Glutamatergic neuron (in vitro differentiated cells): ENCODE data around the gene FNIP2. TPM values are rescaled to one million over a fixed set of nuclear protein-coding genes. Genes with fewer than 3 reads are reported as not detected.
"Not testable (repeated sequence)": the region's sequence is repeated elsewhere in the genome, so short reads cannot be mapped to it uniquely, and the experiment has no call there.

ENCODE experiments used
- DNase-seq: peaks from one replicate; pipeline ENCODE4 v3.0.0; 2022
- H3K27ac Mint-ChIP-seq: one replicate; pipeline ENCODE4 v1.8.0; 2020; ENCODE audit warnings: mild to moderate bottlenecking, mixed read lengths, inconsistent platforms; ENCODE audit not compliant: unreplicated experiment
- H3K27me3 Mint-ChIP-seq: one replicate; pipeline ENCODE4 v1.8.0; 2020; ENCODE audit warnings: mild to moderate bottlenecking, moderate library complexity, mixed read lengths, inconsistent platforms; ENCODE audit not compliant: unreplicated experiment
- H3K36me3 Mint-ChIP-seq: one replicate; pipeline ENCODE4 v1.8.0; 2020; ENCODE audit warnings: mild to moderate bottlenecking, mixed read lengths, inconsistent platforms; ENCODE audit not compliant: unreplicated experiment
- H3K4me1 Mint-ChIP-seq: one replicate; pipeline ENCODE4 v1.8.0; 2020; ENCODE audit warnings: mild to moderate bottlenecking, low read depth, mixed read lengths, inconsistent platforms; ENCODE audit not compliant: unreplicated experiment
- H3K4me3 Mint-ChIP-seq: one replicate; pipeline ENCODE4 v1.8.0; 2020; ENCODE audit warnings: mild to moderate bottlenecking, mixed read lengths, inconsistent platforms; ENCODE audit not compliant: unreplicated experiment
- H3K9me3 Mint-ChIP-seq: one replicate; pipeline ENCODE4 v1.8.0; 2020; ENCODE audit warnings: mild to moderate bottlenecking, moderate library complexity, mixed read lengths, inconsistent platforms; ENCODE audit not compliant: unreplicated experiment
- CTCF ChIP-seq: fragments of 200-600 bp; sonication (generic); IDR thresholded peaks from one replicate; pipeline ENCODE4 v1.5.0; 2021; ENCODE audit not compliant: partially characterized antibody, unreplicated experiment
- total RNA-seq: library from RNA; stranded (reverse); fragmentation: NEBNext Ultra II Directional; extraction: Animal tissue kit (Norgen Biotek cat#: 25700); gene quantifications from one replicate; pipeline ENCODE4 v1.2.1, GENCODE V29; 2021; ENCODE audit not compliant: unreplicated experiment

Gene FNIP2
- total RNA-seq, 1 donor from 2014 or later = 53.2 TPM

- DNase-seq = no peak
- Mint-ChIP-seq H3K36me3 (peaks cover 14% of the 10 kb centered on the region), H3K4me3 (no peak overlapping the region), H3K27ac (no peak overlapping the region), H3K4me1 (peaks cover 46% of the 10 kb centered on the region), H3K9me3 (peaks cover 12% of the 10 kb centered on the region), H3K27me3 (peaks cover 16% of the 10 kb centered on the region)
- TF ChIP-seq CTCF = no peak
Observed at GRCh38 chr4:158875026-158875425, 106.2 kb downstream of the FNIP2 start.

GRCh38 chr4:158875455-158875854, 106.6 kb downstream of the FNIP2 start:
- Mint-ChIP-seq H3K4me1 (peaks cover 42% of the 10 kb centered on the region), H3K9me3 (peaks cover 7% of the 10 kb centered on the region), H3K27me3 (peaks cover 15% of the 10 kb centered on the region), H3K36me3 (peaks cover 14% of the 10 kb centered on the region), H3K27ac (no peak overlapping the region), H3K4me3 (no peak overlapping the region)
- DNase-seq = no peak
- TF ChIP-seq CTCF = no peak

GRCh38 chr4:158877069-158877468, 108.2 kb downstream of the FNIP2 start:
- H3K4me3 Mint-ChIP-seq = no peak overlapping the region
- H3K27ac Mint-ChIP-seq = no peak overlapping the region
- H3K4me1 Mint-ChIP-seq = peaks cover 28% of the 10 kb centered on the region
- H3K9me3 Mint-ChIP-seq = peaks cover 1% of the 10 kb centered on the region
- no peak for DNase-seq
- H3K27me3 Mint-ChIP-seq = peaks cover 2% of the 10 kb centered on the region
- H3K36me3 Mint-ChIP-seq = peaks cover 14% of the 10 kb centered on the region
- TF ChIP-seq CTCF = no peak

GRCh38 chr4:158882142-158882541, 113.3 kb downstream of the FNIP2 start:
- H3K27ac Mint-ChIP-seq = peak overlapping the region; percentile 86

GRCh38 chr4:158884280-158884679, 115.5 kb downstream of the FNIP2 start:
- Mint-ChIP-seq H3K27ac (no peak overlapping the region), H3K9me3 (peaks cover 12% of the 10 kb centered on the region), H3K4me3 (no peak overlapping the region), H3K4me1 (peaks cover 2% of the 10 kb centered on the region), H3K27me3 (no peaks in the 10 kb centered on the region), H3K36me3 (peaks cover 7% of the 10 kb centered on the region)
- no peak for TF ChIP-seq CTCF
- DNase-seq = no peak

More at GRCh38 chr4:158882142-158882541, 113.3 kb downstream of the FNIP2 start:
- H3K36me3 Mint-ChIP-seq = peaks cover 15% of the 10 kb centered on the region
- DNase-seq = peak; percentile 35
- H3K4me3 Mint-ChIP-seq, H3K27me3 Mint-ChIP-seq, H3K4me1 Mint-ChIP-seq: not testable (repeated sequence)
- peaks cover 12% of the 10 kb centered on the region for H3K9me3 Mint-ChIP-seq
